Effector memory CD8-positive, alpha-beta T cell (primary cell): ENCODE measurements around the gene GRIFIN.

Experiments
- ATAC-seq: fragments of 150-1000 bp; cut with Tn5 transposase; replicated peaks from 2 replicates; pipeline ENCODE4 v1.10.0; 2021; ENCODE audit warnings: mild to moderate bottlenecking, moderate library complexity
- DNase-seq, 3 experiments: peaks; one replicate each; pipeline ENCODE4 v3.0.0; 2021
- H3K27ac Mint-ChIP-seq, 2 donors: one replicate each; pipeline ENCODE4 v1.8.0; 2022; ENCODE audit warnings: mild to moderate bottlenecking in 2 of 2, mixed read lengths in 2 of 2, moderate library complexity in 2 of 2
- H3K27me3 Mint-ChIP-seq, 2 donors: one replicate each; pipeline ENCODE4 v1.8.0; 2022; ENCODE audit warnings: mixed read lengths in 2 of 2
- H3K36me3 Mint-ChIP-seq: one replicate; pipeline ENCODE4 v1.8.0; 2022; ENCODE audit warnings: mild to moderate bottlenecking, moderate library complexity, mixed read lengths; ENCODE audit not compliant: insufficient read depth
- H3K4me1 Mint-ChIP-seq, 2 donors: one replicate each; pipeline ENCODE4 v1.8.0; 2022; ENCODE audit warnings: low read depth in 2 of 2, mixed read lengths in 2 of 2
- H3K4me3 Mint-ChIP-seq, 2 donors: one replicate each; pipeline ENCODE4 v1.8.0; 2022; ENCODE audit warnings: mild to moderate bottlenecking in 2 of 2, mixed read lengths in 2 of 2, moderate library complexity in 2 of 2
- H3K9me3 Mint-ChIP-seq, 2 donors: one replicate each; pipeline ENCODE4 v1.8.0; 2022; ENCODE audit warnings: mixed read lengths in 2 of 2

The GRIFIN gene

DNA sequence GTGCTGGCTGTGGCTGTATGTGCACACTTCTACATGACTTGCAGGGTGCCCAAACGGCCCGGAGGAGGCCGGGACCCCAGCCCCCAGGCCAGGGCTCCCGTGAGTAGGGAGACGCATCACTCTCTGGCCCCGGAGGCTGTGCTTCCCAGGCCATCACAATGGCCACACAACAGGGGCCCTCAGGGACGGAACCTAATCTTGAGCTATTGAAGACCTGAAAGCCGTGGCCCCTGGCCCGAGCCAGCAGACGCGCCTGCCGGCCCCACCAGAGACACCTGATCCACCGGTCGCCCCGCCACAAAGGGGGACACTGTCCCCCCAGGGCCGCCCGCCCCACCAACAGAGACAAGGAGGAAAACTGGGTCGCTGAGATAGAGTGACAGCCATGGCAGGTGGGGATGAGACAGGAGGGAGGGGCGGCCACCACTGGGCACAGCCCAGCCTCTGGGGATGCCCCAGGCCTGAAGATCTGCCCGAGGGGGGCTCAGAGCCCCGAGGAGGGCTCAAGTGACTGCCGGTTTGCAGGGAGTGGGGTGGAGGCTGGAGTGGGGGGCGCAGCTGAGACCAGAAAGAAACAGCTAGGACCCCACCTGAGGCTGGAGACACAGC lies 33.2 kb upstream of the GRIFIN start:
- Mint-ChIP-seq H3K27ac (peak overlapping the region; percentile 93 to 96), H3K27me3 (no peaks in the 10 kb centered on the region), H3K9me3 (no peaks in the 10 kb centered on the region), H3K4me3 (peak overlapping the region; percentile 68 to 85), H3K36me3 (peaks cover 27% of the 10 kb centered on the region), H3K4me1 (peaks cover 37 to 56% of the 10 kb centered on the region in 2 donors)
- ATAC-seq (no peak), DNase-seq (no peak)

DNA sequence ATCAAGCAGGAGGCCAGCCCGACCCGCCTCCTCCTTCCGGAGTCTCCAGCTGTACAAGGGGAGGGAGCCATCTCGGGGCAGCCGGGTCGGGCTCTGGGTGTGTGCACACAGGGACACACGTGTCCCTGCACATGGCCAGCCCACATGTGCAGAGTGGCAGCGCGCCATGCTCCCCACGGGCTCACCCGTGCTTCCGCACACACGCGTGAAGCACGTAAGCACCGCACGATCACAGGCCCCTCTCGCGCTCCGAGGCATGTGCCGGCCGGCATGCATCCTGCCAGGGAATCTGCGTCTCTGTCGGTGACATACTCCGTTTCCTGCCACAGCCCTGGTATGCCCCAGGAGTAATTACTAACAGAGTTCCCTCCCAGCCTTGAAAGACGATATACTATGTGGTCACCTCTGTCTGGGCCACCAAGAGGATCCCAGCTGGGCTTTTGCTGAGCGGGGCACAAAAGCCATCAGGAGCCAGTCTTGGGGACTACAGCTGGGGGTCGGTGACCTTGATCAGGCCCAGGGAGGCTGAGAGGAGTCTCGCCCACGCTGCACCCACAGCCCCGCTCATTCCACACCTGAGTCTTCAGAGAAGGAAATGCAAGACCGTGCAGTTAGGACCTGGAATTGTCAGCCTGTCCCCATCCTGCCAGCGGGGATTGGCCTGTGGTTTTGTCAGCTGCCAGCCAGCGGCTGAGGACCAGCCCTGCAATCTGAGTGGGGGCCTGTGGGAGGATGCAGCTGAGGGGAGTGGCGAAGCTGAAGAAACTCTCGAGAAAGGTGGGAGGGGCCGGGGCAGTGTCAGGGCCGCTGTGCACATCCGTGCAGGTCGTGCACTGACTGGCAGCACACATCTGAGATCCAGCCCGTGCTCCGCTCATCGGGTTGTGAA lies 32.4 kb upstream of the GRIFIN start:
- H3K36me3 Mint-ChIP-seq, result peaks cover 27% of the 10 kb centered on the region

GRCh38 chr7:2507917-2508306 lies 31.7 kb upstream of the GRIFIN start:
- ATAC-seq, result no peak
- peak overlapping the region; percentile 68 to 85 for H3K4me3 Mint-ChIP-seq
- peaks cover 27% of the 10 kb centered on the region for H3K36me3 Mint-ChIP-seq
- no peaks in the 10 kb centered on the region for H3K9me3 Mint-ChIP-seq
- no peak for DNase-seq
- H3K4me1 Mint-ChIP-seq, result peaks cover 34 to 51% of the 10 kb centered on the region in 2 donors
- H3K27me3 Mint-ChIP-seq, result no peaks in the 10 kb centered on the region
- peak overlapping the region; percentile 92 to 93 for H3K27ac Mint-ChIP-seq

More for the DNA sequence above, 32.4 kb upstream of the GRIFIN start:
- peak overlapping the region; percentile 68 to 85 for H3K4me3 Mint-ChIP-seq
- no peaks in the 10 kb centered on the region for H3K27me3 Mint-ChIP-seq
- ATAC-seq, result peak; percentile 63
- peaks cover 37 to 57% of the 10 kb centered on the region in 2 donors for H3K4me1 Mint-ChIP-seq
- peak; percentile 65 to 78 (median 77) for DNase-seq
- no peaks in the 10 kb centered on the region for H3K9me3 Mint-ChIP-seq
- H3K27ac Mint-ChIP-seq, result peak overlapping the region; percentile 92 to 93

DNA sequence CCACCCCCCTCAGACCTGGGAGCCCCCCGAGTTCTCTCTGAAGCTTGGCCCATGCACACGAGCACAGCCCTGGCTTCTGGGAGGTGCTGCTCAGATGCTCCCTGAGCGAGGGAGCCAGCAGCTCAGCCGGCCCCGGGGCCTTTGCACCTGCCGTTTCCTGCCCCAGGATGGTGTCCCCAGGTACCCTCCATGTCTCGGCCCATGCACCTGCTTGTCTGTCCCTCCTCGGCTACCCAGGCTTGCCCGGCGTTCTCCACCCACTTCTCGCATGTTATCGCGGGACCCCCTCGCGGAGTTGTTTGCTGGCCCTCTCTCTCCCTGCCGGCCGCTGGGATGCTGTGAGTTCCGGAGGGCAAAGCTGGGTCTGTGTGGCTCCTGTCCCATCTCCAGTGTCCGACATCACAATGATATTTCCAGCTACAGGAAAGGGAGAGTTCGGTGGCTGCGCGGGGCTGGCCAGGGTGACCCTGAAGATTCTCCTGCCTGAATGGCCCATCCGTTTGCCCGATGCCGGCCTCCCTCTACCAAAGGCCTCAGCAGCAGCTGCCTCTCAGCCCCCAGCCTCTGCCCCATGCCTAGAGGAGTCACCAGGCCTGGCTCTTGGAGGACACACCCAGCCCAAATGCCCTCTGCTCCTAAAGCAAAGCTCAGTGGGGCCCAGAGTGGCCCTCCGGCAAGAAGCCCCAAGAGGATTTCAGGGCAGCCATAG lies 31.2 kb upstream of the GRIFIN start:
- H3K27ac Mint-ChIP-seq, result peak overlapping the region; percentile 92 to 93
- ATAC-seq (no peak), DNase-seq (no peak)
- H3K36me3 Mint-ChIP-seq, result peaks cover 22% of the 10 kb centered on the region
- no peaks in the 10 kb centered on the region for H3K9me3 Mint-ChIP-seq
- H3K27me3 Mint-ChIP-seq, result no peaks in the 10 kb centered on the region
- peak overlapping the region in 1 of 2 donors; percentile 85 for H3K4me3 Mint-ChIP-seq
- peaks cover 29 to 45% of the 10 kb centered on the region in 2 donors for H3K4me1 Mint-ChIP-seq

DNA sequence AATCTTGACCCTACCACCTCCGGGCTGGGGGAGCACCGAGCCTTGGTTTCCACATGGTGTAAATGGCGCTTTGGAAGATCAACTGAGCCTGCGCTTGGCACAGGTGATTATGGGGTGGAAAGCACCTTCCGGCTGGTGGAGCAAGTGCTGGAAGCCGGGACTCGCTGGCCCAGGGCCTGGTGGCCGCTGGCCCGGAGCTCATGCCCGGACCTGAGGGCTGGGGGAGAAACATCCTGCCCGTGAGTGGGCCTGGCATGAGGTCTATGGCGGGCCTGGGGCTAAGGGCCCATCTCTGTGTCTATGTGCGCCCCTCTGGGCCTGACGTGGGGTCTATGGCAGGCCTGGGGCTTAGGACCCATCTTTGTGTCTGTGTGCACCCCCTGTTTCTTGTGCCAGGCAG lies 29.2 kb upstream of the GRIFIN start:
- Mint-ChIP-seq H3K4me3 (no peak overlapping the region), H3K27ac (peak overlapping the region in 1 of 2 donors; percentile 57), H3K9me3 (no peaks in the 10 kb centered on the region), H3K36me3 (peaks cover 25% of the 10 kb centered on the region), H3K27me3 (no peaks in the 10 kb centered on the region), H3K4me1 (peaks cover 19 to 32% of the 10 kb centered on the region in 2 donors)
- ATAC-seq (no peak), DNase-seq (no peak)

- H3K27ac Mint-ChIP-seq, result no peak overlapping the region
- no peaks in the 10 kb centered on the region for H3K9me3 Mint-ChIP-seq
- H3K27me3 Mint-ChIP-seq, result no peaks in the 10 kb centered on the region
- peaks cover 15 to 29% of the 10 kb centered on the region in 2 donors for H3K4me1 Mint-ChIP-seq
- H3K36me3 Mint-ChIP-seq, result peaks cover 25% of the 10 kb centered on the region
- DNase-seq (no peak), ATAC-seq (no peak)
- H3K4me3 Mint-ChIP-seq, result no peak overlapping the region
These were observed 28.7 kb upstream of the GRIFIN start for GRCh38 chr7:2504889-2505375.

GRCh38 chr7:2504128-2504888 lies 28.1 kb upstream of the GRIFIN start:
- H3K4me3 Mint-ChIP-seq, result no peak overlapping the region
- no peak for ATAC-seq
- DNase-seq, result no peak
- H3K27me3 Mint-ChIP-seq, result peaks cover 0 to under 1% of the 10 kb centered on the region in 2 donors
- peaks cover 12 to 27% of the 10 kb centered on the region in 2 donors for H3K4me1 Mint-ChIP-seq
- no peaks in the 10 kb centered on the region for H3K9me3 Mint-ChIP-seq
- no peak overlapping the region for H3K27ac Mint-ChIP-seq
- peaks cover 25% of the 10 kb centered on the region for H3K36me3 Mint-ChIP-seq

GRCh38 chr7:2503056-2503941 lies 27.1 kb upstream of the GRIFIN start:
- no peak overlapping the region for H3K4me3 Mint-ChIP-seq
- H3K36me3 Mint-ChIP-seq, result peaks cover 19% of the 10 kb centered on the region
- H3K27ac Mint-ChIP-seq, result no peak overlapping the region

DNA sequence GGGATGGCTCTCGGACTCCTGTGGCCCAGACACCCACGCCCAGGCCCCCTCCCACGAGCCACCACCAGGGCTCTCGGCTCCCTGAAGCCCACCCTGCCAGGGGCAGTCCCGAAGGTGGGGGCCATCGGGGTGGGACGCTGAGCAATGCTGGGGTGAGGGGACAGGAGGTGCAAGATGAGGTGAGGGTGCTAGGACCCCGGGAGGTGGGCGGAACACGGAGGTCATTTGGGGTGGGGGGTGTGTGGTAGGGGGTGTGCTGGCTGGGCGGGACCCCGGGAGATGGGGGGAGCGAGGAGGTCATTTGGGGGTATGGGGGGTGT lies 26.4 kb upstream of the GRIFIN start:
- Mint-ChIP-seq H3K4me1 (peaks cover 0 to 10% of the 10 kb centered on the region in 2 donors), H3K9me3 (no peaks in the 10 kb centered on the region), H3K36me3 (peaks cover 17% of the 10 kb centered on the region), H3K4me3 (no peak overlapping the region), H3K27me3 (peaks cover 2 to 17% of the 10 kb centered on the region in 2 donors), H3K27ac (no peak overlapping the region)
- ATAC-seq (no peak), DNase-seq (no peak)

More at GRCh38 chr7:2503056-2503941, 27.1 kb upstream of the GRIFIN start:
- Mint-ChIP-seq H3K27me3 (peaks cover 0 to 10% of the 10 kb centered on the region in 2 donors), H3K9me3 (no peaks in the 10 kb centered on the region), H3K4me1 (peaks cover 2 to 17% of the 10 kb centered on the region in 2 donors)
- DNase-seq (no peak), ATAC-seq (no peak)

GRCh38 chr7:2501947-2502646 lies 25.9 kb upstream of the GRIFIN start:
- peaks cover 13% of the 10 kb centered on the region for H3K36me3 Mint-ChIP-seq
- no peak overlapping the region for H3K27ac Mint-ChIP-seq
- no peak for ATAC-seq
- H3K9me3 Mint-ChIP-seq, result no peaks in the 10 kb centered on the region
- H3K4me3 Mint-ChIP-seq, result no peak overlapping the region
- DNase-seq, result no peak
- peaks cover 0 to 8% of the 10 kb centered on the region in 2 donors for H3K4me1 Mint-ChIP-seq
- peaks cover 6 to 22% of the 10 kb centered on the region in 2 donors for H3K27me3 Mint-ChIP-seq

DNA sequence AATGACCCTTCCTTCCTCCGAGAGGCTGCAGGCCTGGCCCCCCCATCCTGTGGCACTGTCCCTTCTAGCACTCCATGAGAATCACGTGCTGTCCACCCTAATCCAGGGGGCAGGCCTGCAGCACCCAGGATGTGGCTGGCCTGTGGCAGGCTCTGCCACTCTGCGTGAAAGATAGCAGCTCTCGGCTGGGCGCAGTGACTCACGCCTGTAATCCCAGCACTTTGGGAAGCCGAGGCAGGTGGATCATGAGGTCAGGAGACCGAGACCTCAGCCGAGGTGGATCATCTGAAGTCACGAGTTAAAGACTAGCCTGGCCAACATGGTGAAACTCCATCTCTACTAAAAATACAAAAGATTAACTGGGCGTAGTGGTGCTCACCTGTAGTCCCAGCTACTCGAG lies 24.5 kb upstream of the GRIFIN start:
- Mint-ChIP-seq H3K27me3 (peaks cover 12 to 34% of the 10 kb centered on the region in 2 donors), H3K9me3 (no peaks in the 10 kb centered on the region), H3K4me1 (peaks cover 0 to 5% of the 10 kb centered on the region in 2 donors), H3K27ac (no peak overlapping the region), H3K36me3 (peaks cover 12% of the 10 kb centered on the region), H3K4me3 (no peak overlapping the region)
- no peak for ATAC-seq
- no peak for DNase-seq
